GM15510 (cell line): Measurements from ENCODE around the gene POM121C.
"Not testable (repeated sequence)": the region's sequence is repeated elsewhere in the genome, so short reads cannot be mapped to it uniquely, and the experiment has no call there.

Source experiments
- POLR2A ChIP-seq: IDR thresholded peaks from 3 replicates; pipeline ENCODE4 v1.6.1; 2011; ENCODE audit warnings: borderline replicate concordance; ENCODE audit not compliant: insufficient read length; ENCODE audit errors: extremely low read depth

The POM121C gene

DNA sequence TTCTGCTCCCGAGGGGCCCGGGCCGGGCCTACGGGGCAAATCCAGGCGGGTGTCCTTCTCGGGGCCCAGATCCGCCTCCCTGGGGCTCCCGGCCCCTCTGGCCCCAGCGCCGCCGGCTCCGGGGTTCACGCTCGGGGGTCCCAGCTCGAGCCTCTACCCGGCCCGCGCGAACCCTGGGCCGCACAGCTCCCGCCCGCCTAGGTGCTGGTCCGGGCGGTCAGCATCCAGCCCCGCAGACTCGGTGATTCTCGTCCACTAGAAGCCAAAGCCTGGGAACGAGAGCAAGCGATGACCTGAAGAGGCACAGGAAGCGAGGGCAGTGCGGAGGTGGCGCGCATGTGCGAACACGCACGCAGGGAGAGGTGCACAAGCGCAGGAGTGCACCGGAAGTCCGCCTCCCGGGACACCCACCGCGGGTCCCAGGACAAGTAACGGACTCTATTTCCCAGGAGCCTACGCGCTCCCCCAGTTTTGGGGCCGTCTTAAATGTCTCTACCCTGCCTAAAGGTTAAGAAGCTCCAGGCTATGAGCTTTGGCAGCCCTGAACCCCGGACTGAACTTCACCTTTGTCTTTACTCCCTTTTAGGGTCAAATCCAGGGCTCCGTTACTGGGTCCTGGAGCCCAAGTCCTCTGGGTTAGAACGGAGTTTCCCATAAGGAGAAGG is at the start of gene POM121C:
TSS of gene POM121C (minus strand) at position 321 of the 665 bp plus-strand sequence. CDS start 44,803 bp downstream, outside the sequence.
- peak; percentile 77 for TF ChIP-seq POLR2A

DNA sequence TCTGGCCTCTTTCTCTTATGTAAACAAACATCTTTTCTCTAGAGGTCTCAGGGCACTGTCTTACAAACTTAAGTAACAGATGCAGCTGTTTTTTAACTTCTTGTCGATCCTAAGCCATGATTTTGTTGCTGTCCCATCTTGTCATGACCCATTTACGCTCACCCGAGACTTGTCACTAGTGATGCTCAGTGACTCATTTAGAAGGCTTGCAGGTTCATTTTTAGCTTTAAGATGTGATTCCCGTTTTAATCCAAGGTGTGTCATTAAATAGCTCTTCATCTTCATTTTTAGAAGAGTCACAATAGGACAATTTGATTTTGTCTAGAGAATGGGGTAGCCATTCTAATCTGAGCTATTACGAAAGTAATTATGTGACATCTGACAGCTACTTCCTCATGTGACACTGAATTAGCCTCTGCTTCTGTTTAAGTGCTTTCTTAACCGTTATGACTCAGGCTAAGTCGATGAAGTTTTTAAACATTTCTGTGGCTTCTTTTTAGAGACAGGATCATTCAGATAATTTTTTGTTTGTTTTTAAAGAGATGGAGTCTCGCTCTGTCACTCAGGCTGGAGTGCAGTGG is 48.7 kb upstream of the POM121C start:
- TF ChIP-seq POLR2A: no peak

DNA sequence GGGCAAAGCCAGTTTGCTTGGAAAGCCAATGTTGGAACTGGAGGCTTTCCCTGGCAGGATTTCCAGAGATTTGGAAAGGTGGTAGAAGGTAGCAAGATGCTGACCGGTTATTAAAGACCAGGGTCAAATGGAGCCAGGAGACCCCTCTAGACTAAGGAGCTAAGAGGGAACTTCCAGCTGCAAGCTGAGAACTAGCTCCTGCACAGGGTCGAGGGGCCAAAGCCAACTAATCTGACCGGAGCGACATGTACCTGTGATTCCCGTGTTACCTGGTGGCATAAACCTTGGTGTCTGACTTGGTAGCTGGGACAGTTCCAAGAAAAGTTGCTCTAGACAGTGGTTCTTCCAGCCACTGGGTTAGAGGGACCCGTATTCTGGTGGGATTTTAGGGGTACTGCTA is 47.8 kb upstream of the POM121C start:
- no peak for TF ChIP-seq POLR2A

DNA sequence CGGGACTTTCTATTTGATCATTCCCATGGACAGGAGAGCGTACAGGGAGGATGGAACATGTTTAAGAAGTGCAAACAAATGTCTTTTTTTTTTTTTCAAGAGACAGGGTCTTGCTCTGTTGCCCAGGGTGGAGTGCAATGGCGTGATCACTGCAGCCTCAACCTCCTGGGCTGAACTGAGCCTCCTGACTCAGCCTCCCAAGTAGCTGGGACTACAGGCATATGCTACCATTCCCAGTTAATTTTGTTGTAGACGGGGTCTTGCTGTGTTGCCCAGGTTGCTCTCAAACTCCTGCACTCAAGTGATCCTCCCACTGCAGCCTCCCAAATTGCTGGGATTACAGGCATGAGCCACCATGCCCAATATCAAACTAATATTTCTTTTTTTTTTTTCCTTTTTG is 46.5 kb upstream of the POM121C start:
- TF ChIP-seq POLR2A: no peak

DNA sequence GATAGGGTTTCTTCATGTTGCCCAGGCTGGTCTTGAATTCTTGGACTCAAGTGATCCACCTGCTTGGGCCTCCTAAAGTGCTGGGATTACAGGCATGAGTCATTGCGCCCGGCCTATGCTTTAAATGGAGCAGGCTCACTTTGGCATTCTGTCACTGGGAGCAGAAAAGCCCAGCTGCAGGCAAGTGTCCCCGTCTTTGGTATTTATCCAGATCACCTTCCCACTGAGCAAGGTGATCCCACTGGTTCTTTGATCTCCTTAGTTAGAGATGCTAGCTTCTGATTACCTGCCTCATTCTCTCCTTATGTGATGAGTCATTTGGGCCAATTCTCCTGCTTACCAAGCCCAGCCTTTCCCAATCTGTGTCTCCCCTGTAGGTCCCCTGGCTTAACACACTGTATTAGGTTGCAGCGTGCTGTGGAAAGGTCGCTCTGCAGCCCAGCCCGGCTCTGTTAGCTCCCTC is 45.3 kb upstream of the POM121C start:
- TF ChIP-seq POLR2A: no peak

DNA sequence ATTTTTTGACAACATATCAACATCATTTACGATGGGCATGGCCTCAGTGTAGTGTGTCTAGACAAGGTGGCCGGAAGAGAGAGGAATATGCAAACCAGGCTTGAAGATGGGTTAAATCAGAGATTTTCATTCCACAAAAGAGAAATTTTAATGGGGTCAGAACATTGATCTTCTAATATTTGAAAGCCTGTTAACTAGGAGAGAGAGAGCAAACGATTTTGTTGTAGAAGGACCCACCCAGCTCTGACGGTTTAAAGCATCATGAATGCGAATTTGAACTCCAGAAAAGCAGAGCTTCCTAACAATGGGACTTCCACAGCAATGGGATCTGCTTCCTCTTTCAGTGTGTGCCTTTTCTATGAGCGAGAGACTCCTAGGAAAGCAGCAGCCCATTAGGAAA is 5.9 kb upstream of the POM121C start, which contains the start of gene SPDYE5:
TSS of gene SPDYE5 (plus strand) at position 301 of the 400 bp plus-strand sequence. CDS start 1,728 bp downstream, outside the sequence.
- not testable (repeated sequence) for TF ChIP-seq POLR2A

DNA sequence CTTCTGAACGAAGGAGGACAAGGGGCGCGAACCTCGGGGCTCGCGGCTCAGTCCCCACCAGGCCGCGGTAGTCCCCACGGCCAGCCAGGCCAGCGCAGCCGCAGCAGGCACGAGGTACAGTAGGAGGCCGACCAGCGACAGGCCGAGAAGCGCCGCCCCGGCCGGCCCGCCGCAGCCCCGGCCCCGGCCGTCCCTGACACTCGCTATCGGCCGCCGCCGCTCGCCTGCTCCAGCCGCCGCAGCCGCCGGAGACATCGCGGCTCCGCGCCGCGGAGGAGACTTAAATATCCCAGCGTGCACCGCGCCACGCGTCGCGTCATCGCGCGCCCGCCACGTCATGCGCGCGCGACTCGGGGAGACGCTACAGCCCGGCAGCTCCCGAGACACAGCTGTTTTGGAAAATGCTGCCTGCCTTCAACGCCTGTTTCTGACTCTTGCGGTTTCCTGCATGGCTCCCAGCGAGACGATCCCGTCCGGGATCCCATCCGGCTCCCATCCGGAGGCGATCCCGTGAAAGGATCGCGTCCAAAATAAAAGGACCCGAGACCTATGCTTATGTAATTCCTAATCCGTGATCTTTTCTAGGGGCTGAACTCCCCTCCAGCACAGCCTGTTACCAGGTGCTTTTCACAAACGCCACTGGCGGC is 43.5 kb downstream of the POM121C start:
- peak; percentile 32 for TF ChIP-seq POLR2A

DNA sequence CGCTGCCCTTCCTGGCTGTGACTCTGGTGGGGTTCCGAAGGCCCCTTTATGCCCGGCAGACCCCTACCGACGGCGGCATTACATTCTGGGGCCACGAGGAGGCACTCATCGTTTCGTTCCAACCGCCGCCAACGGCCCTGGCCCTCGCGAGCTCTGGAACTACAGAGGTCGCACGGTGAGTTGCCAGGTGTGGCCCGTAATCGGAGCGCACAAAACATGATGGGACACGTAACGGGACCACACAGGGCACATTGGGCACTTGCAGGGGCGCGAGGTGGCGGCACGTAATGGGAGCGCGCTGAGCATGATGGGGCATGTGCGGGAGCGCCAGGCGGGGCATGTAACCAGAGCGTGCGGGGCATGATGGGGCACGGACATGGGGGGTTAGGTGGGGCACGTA is 90.8 kb downstream of the POM121C start, which contains the start of gene TRIM73:
TSS of gene TRIM73 (plus strand) at position 301 of the 400 bp plus-strand sequence. CDS start 3,305 bp downstream, outside the sequence.
- not testable (repeated sequence) for TF ChIP-seq POLR2A
